22Rv1 (cell line): ENCODE data around the gene RASSF1.

Experiments
- CTCF ChIP-seq: fragments of 450-650 bp; IDR thresholded peaks from 2 replicates; pipeline ENCODE4 v1.5.1; 2017; ENCODE audit warnings: mild to moderate bottlenecking
- ZFX ChIP-seq: fragments of 450-650 bp; IDR thresholded peaks from 2 replicates; pipeline ENCODE4 v1.6.1; 2017; ENCODE audit warnings: antibody characterized with exemption, borderline replicate concordance

- TF ChIP-seq CTCF (no peak), ZFX (no peak)
Observed at GRCh38 chr3:50314342-50314741, 26.3 kb downstream of the RASSF1 start.
